ENCODE measurements around the gene ZMIZ1.

- no peak for TF ChIP-seq RFX5 (IDR thresholded peaks at IDR 0.05)
- no peak for TF ChIP-seq CTCF (IDR thresholded peaks at IDR 0.05)
- TF ChIP-seq HMGXB4 (CRISPR knock-in tag; IDR thresholded peaks at IDR 0.05; ENCODE audit: borderline replicate concordance): no peak
- no peak for TF ChIP-seq HOXA7 (CRISPR knock-in tag; IDR thresholded peaks at IDR 0.05)
- TF ChIP-seq RCOR1 (IDR thresholded peaks at IDR 0.05; ENCODE audit: low read depth, low read length): no peak
- no peak for TF ChIP-seq ELK1 (IDR thresholded peaks at IDR 0.05; ENCODE audit: low read depth, low read length)
- TF ChIP-seq JUNB (IDR thresholded peaks at IDR 0.05): no peak
- no peak for TF ChIP-seq CEBPB (IDR thresholded peaks at IDR 0.05)
Measured at GRCh38 chr10:79345241-79346011, 276.7 kb downstream of the ZMIZ1 start.
